Measurements from ENCODE around the gene MACF1. TPM values are rescaled to one million over a fixed set of nuclear protein-coding genes. Genes with fewer than 3 reads are reported as not detected.

Gene MACF1
- total RNA-seq, 1 donor from 2014 or later, result 222 TPM

- no peaks in the 10 kb centered on the region for H3K27me3 Mint-ChIP-seq (ENCODE audit: insufficient read depth, low read depth)
- Histone ChIP-seq H3K4me2 (no peak overlapping the region), H3K4me1 (no peaks in the 10 kb centered on the region), H3K9ac (no peak overlapping the region), H3K4me3 (no peak overlapping the region), H3K36me3 (peaks cover 10% of the 10 kb centered on the region), H3F3A (ENCODE audit: low read depth) (no peaks in the 10 kb centered on the region), H3K79me2 (ENCODE audit: low read depth) (no peaks in the 10 kb centered on the region), H3K27ac (no peak overlapping the region), H3K27me3 (no peaks in the 10 kb centered on the region), H4K20me1 (ENCODE audit: low read depth) (peaks cover 3% of the 10 kb centered on the region), H3K9me3 (ENCODE audit: low read depth) (no peaks in the 10 kb centered on the region), H2AFZ (replicated peaks) (no peak overlapping the region)
- DNase-seq (ENCODE audit: low spot score), result no peak
- no peak overlapping the region for H3K27ac Mint-ChIP-seq
- H3K9me3 Mint-ChIP-seq, result no peaks in the 10 kb centered on the region
- H3K36me3 Mint-ChIP-seq, result peaks cover 37% of the 10 kb centered on the region
- no peaks in the 10 kb centered on the region for H3K4me1 Mint-ChIP-seq
- H3K4me3 Mint-ChIP-seq, result no peak overlapping the region
- TF ChIP-seq CTCF (IDR thresholded peaks at IDR 0.05) (no peak), EZH2 (IDR thresholded peaks at IDR 0.05) (no peak), EZH2phosphoT487 (IDR thresholded peaks at IDR 0.05) (no peak)
Observed at GRCh38 chr1:39370602-39371001, 166.1 kb downstream of the MACF1 start.

GRCh38 chr1:39372105-39372504 lies 167.6 kb downstream of the MACF1 start:
- Histone ChIP-seq H3K79me2 (ENCODE audit: low read depth) (no peaks in the 10 kb centered on the region), H3K4me1 (no peaks in the 10 kb centered on the region), H3K27me3 (no peaks in the 10 kb centered on the region), H3K9me3 (ENCODE audit: low read depth) (no peaks in the 10 kb centered on the region), H4K20me1 (ENCODE audit: low read depth) (peaks cover 3% of the 10 kb centered on the region), H3K9ac (no peak overlapping the region), H3K4me2 (no peak overlapping the region), H3K27ac (no peak overlapping the region), H3F3A (ENCODE audit: low read depth) (peaks cover 2% of the 10 kb centered on the region), H2AFZ (replicated peaks) (no peak overlapping the region), H3K4me3 (no peak overlapping the region), H3K36me3 (peaks cover 3% of the 10 kb centered on the region)
- peaks cover 33% of the 10 kb centered on the region for H3K36me3 Mint-ChIP-seq
- H3K4me1 Mint-ChIP-seq, result no peaks in the 10 kb centered on the region
- no peaks in the 10 kb centered on the region for H3K27me3 Mint-ChIP-seq (ENCODE audit: insufficient read depth, low read depth)
- DNase-seq (ENCODE audit: low spot score), result no peak
- H3K27ac Mint-ChIP-seq, result no peak overlapping the region
- H3K4me3 Mint-ChIP-seq, result no peak overlapping the region
- TF ChIP-seq EZH2phosphoT487 (IDR thresholded peaks at IDR 0.05) (no peak), CTCF (IDR thresholded peaks at IDR 0.05) (no peak), EZH2 (IDR thresholded peaks at IDR 0.05) (no peak)
- H3K9me3 Mint-ChIP-seq, result no peaks in the 10 kb centered on the region

GRCh38 chr1:39376656-39377055 lies 172.2 kb downstream of the MACF1 start:
- Histone ChIP-seq H3K4me3 (no peak overlapping the region), H3K4me2 (no peak overlapping the region), H3K27ac (no peak overlapping the region), H4K20me1 (ENCODE audit: low read depth) (peaks cover 8% of the 10 kb centered on the region), H3K79me2 (ENCODE audit: low read depth) (no peaks in the 10 kb centered on the region), H3F3A (ENCODE audit: low read depth) (peaks cover 2% of the 10 kb centered on the region), H3K27me3 (no peaks in the 10 kb centered on the region), H3K36me3 (peaks cover 17% of the 10 kb centered on the region), H3K9ac (no peak overlapping the region), H2AFZ (replicated peaks) (no peak overlapping the region), H3K9me3 (ENCODE audit: low read depth) (no peaks in the 10 kb centered on the region), H3K4me1 (no peaks in the 10 kb centered on the region)
- Mint-ChIP-seq H3K9me3 (no peaks in the 10 kb centered on the region), H3K36me3 (peaks cover 23% of the 10 kb centered on the region), H3K27me3 (ENCODE audit: insufficient read depth, low read depth) (no peaks in the 10 kb centered on the region), H3K4me3 (no peak overlapping the region), H3K4me1 (no peaks in the 10 kb centered on the region), H3K27ac (no peak overlapping the region)
- no peak for TF ChIP-seq EZH2phosphoT487 (IDR thresholded peaks at IDR 0.05)
- TF ChIP-seq CTCF (IDR thresholded peaks at IDR 0.05), result no peak
- TF ChIP-seq EZH2 (IDR thresholded peaks at IDR 0.05), result no peak
- DNase-seq (ENCODE audit: low spot score), result no peak

Data from neural progenitor cell (in vitro differentiated cells).